HL-60/S4 (cell line): ENCODE measurements around the gene SFSWAP.
"Not testable (repeated sequence)": the region's sequence is repeated elsewhere in the genome, so short reads cannot be mapped to it uniquely, and the experiment has no call there.

ENCODE experiments used
- in situ Hi-C: fragments of 300-500 bp; cut with MboI; formaldehyde crosslinking; loops from 2 replicates; pipeline ENCODE4 v1.14.3; 2022; ENCODE audit warnings: low sequenced_read_pairs

SFSWAP gene

GRCh38 chr12:131735153-131735456 lies 24.2 kb downstream of the SFSWAP start:
- in situ Hi-C loops, result no loop called here

- in situ Hi-C loops, result no loop called here
Measured at GRCh38 chr12:131735476-131736445, 24.9 kb downstream of the SFSWAP start.

- in situ Hi-C loops, result no loop called here
Measured at GRCh38 chr12:131736446-131737149, 25.7 kb downstream of the SFSWAP start.

- in situ Hi-C loops, result no loop called here
Measured at GRCh38 chr12:131737150-131737827, 26.4 kb downstream of the SFSWAP start.

- in situ Hi-C loops, result no loop called here
Measured at GRCh38 chr12:131738196-131738595, 27.3 kb downstream of the SFSWAP start.

GRCh38 chr12:131740626-131741025 lies 29.7 kb downstream of the SFSWAP start:
- in situ Hi-C loops, result no loop called here

GRCh38 chr12:131742761-131743160 lies 31.9 kb downstream of the SFSWAP start:
- in situ Hi-C loops, result not testable (repeated sequence)

GRCh38 chr12:131743410-131743809 lies 32.5 kb downstream of the SFSWAP start:
- in situ Hi-C loops, result not testable (repeated sequence)

- in situ Hi-C loops, result not testable (repeated sequence)
Measured at GRCh38 chr12:131743880-131744279, 33.0 kb downstream of the SFSWAP start.

GRCh38 chr12:131744675-131745074 lies 33.8 kb downstream of the SFSWAP start:
- in situ Hi-C loops, result not testable (repeated sequence)

GRCh38 chr12:131745706-131746105 lies 34.8 kb downstream of the SFSWAP start:
- in situ Hi-C loops, result no loop called here

- in situ Hi-C loops, result no loop called here
Measured at GRCh38 chr12:131747276-131748177, 36.6 kb downstream of the SFSWAP start.

- in situ Hi-C loops, result no loop called here
Measured at GRCh38 chr12:131749618-131750315, 38.9 kb downstream of the SFSWAP start.

GRCh38 chr12:131751335-131751734 lies 40.4 kb downstream of the SFSWAP start:
- in situ Hi-C loops, result no loop called here

- in situ Hi-C loops, result no loop called here
Measured at GRCh38 chr12:131752451-131752850, 41.6 kb downstream of the SFSWAP start.

GRCh38 chr12:131753005-131753404 lies 42.1 kb downstream of the SFSWAP start:
- in situ Hi-C loops, result no loop called here

- in situ Hi-C loops, result no loop called here
Measured at GRCh38 chr12:131753757-131754156, 42.9 kb downstream of the SFSWAP start.

- in situ Hi-C loops, result no loop called here
Measured at GRCh38 chr12:131754184-131754583, 43.3 kb downstream of the SFSWAP start.

- in situ Hi-C loops, result no loop called here
Measured at GRCh38 chr12:131755305-131756113, 44.6 kb downstream of the SFSWAP start.
